Natural killer cell (primary cell): ENCODE measurements around the gene NELFCD. TPM values are rescaled to one million over a fixed set of nuclear protein-coding genes. Genes with fewer than 3 reads are reported as not detected.

Experiments
- ATAC-seq, 3 donors: fragments of 150-1000 bp in 2 of 3; fragments of 200-7000 bp in 1 of 3; cut with Tn5 transposase; 1 replicate in 1 of 3; 2 replicates in 2 of 3; pipeline ENCODE4 v1.10.0; 2021; ENCODE audit warnings: mild to moderate bottlenecking in 2 of 3, moderate library complexity in 2 of 3
- DNase-seq, 2 donors: peaks; one replicate each; pipeline versions ENCODE4 v3.0.0 to v3.0.0-alpha.2; 2013 to 2021; ENCODE audit warnings: mixed read lengths in 1 of 2
- H3K27ac ChIP-seq: one replicate; pipeline ENCODE4 v1.5.1; 2013; ENCODE audit warnings: mild to moderate bottlenecking, low read length
- H3K27me3 ChIP-seq: one replicate; pipeline ENCODE4 v1.6.1; 2013; ENCODE audit warnings: low read length; ENCODE audit not compliant: control insufficient read depth, insufficient read depth
- H3K36me3 ChIP-seq: one replicate; pipeline ENCODE4 v1.6.1; 2013; ENCODE audit warnings: low read length; ENCODE audit not compliant: control insufficient read depth, insufficient read depth
- H3K4me1 ChIP-seq: one replicate; pipeline ENCODE4 v1.6.1; 2013; ENCODE audit warnings: low read length; ENCODE audit not compliant: control insufficient read depth, insufficient read depth
- H3K4me3 ChIP-seq: one replicate; pipeline ENCODE4 v1.5.1; 2013; ENCODE audit warnings: low read length
- H3K9me3 ChIP-seq: one replicate; pipeline ENCODE4 v1.6.1; 2013; ENCODE audit warnings: low read length; ENCODE audit not compliant: control insufficient read depth, insufficient read depth
- H3K27ac Mint-ChIP-seq, 2 donors: one replicate each; pipeline ENCODE4 v1.8.0; 2022; ENCODE audit warnings: mild to moderate bottlenecking in 2 of 2, mixed read lengths in 2 of 2, moderate library complexity in 1 of 2
- H3K27me3 Mint-ChIP-seq, 2 donors: one replicate each; pipeline ENCODE4 v1.8.0; 2022; ENCODE audit warnings: low read depth in 2 of 2, mixed read lengths in 2 of 2
- H3K36me3 Mint-ChIP-seq: one replicate; pipeline ENCODE4 v1.8.0; 2022; ENCODE audit warnings: mixed read lengths
- H3K4me1 Mint-ChIP-seq, 2 donors: one replicate each; pipeline ENCODE4 v1.8.0; 2022; ENCODE audit warnings: mixed read lengths in 2 of 2
- H3K4me3 Mint-ChIP-seq: one replicate; pipeline ENCODE4 v1.8.0; 2022; ENCODE audit warnings: mild to moderate bottlenecking, moderate library complexity, mixed read lengths
- H3K9me3 Mint-ChIP-seq, 2 donors: one replicate each; pipeline ENCODE4 v1.8.0; 2022; ENCODE audit warnings: mixed read lengths in 2 of 2
- WGBS: methylation state at CpG from one replicate; pipeline ENCODE4 v1.1.7; 2013; ENCODE audit warnings: missing lambda C conversion rate; ENCODE audit not compliant: insufficient coverage; 5-methylcytosine and 5-hydroxymethylcytosine counted together
- intact Hi-C: fragments of 100-400 bp; cut with micrococcal nuclease; formaldehyde crosslinking; loops from one replicate; pipeline ENCODE4 v1.14.2; 2022
- total RNA-seq, 4 donors: library from RNA; stranded (reverse); fragments of 120-200 nt in 1 of 4; gene quantifications; one replicate each; pipeline versions ENCODE4 v1.2.3 to v1.2.4, GENCODE V29; 2013 to 2022
- TF ChIP-seq, protein P1 (sequence below): fragments of 200-600 bp; IDR thresholded peaks from one replicate; pipeline ENCODE4 v1.8.0; 2022; ENCODE audit warnings: antibody characterized with exemption

NELFCD gene
- total RNA-seq, 3 donors from 2014 or later (not counting 1 experiment from before 2014, with no cell fraction given), result 75.7 to 105 (median 92.6) TPM

DNA sequence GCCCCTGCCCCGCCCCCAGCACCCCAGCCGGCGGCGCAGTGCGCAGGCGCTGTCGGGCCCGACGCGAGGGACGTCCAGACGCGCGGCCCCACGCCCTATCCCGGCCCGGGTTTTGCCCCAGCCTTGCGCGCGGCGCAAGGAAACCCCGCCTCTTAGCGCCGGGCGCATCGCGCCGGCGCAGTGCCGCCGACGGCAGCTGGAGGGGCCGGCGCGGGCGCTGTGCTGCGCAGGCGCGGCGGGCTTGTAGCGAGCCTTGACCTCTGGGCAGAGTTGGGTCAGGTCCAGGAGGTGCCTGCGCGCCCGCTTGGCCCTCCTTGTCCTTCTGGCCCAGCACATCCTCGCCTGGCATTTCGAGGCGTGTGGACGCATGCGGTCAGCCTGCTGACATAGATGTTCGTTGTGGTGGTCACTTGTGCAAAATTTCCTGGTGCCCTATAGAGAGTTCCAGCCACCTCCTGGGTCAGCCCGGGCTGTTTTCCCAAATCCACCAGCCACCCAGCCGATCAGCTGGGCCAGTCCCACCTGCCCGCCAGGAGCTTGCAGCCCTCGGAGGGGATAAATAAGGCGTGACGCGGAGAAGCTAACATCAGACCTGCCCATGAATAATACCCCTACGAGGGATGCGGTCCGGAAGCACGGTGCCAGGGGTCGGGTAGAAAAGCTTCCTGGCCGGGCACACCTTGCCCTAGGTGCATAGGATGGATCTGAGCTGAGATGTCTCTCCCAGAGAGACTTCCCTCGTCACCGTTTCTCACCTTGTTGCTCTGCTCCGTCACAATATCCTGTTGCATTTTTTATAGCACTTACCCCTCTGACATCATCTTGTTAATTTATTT lies 62.0 kb downstream of the NELFCD start:
- Histone ChIP-seq H3K4me3 (peak overlapping the region; percentile 70), H3K4me1 (peaks cover 28% of the 10 kb centered on the region), H3K9me3 (no peaks in the 10 kb centered on the region), H3K36me3 (peaks cover 3% of the 10 kb centered on the region), H3K27ac (peak overlapping the region; percentile 85), H3K27me3 (no peaks in the 10 kb centered on the region)
- Mint-ChIP-seq H3K27me3 (peaks cover 0 to 3% of the 10 kb centered on the region in 2 donors), H3K4me1 (peaks cover 33 to 35% of the 10 kb centered on the region in 2 donors), H3K36me3 (no peaks in the 10 kb centered on the region), H3K4me3 (peak overlapping the region; percentile 91), H3K9me3 (no peaks in the 10 kb centered on the region), H3K27ac (peak overlapping the region; percentile 84 to 87)
- 17% methylated on average over 66 of the region's 66 CpGs for WGBS
- TF ChIP-seq, protein P1, sequence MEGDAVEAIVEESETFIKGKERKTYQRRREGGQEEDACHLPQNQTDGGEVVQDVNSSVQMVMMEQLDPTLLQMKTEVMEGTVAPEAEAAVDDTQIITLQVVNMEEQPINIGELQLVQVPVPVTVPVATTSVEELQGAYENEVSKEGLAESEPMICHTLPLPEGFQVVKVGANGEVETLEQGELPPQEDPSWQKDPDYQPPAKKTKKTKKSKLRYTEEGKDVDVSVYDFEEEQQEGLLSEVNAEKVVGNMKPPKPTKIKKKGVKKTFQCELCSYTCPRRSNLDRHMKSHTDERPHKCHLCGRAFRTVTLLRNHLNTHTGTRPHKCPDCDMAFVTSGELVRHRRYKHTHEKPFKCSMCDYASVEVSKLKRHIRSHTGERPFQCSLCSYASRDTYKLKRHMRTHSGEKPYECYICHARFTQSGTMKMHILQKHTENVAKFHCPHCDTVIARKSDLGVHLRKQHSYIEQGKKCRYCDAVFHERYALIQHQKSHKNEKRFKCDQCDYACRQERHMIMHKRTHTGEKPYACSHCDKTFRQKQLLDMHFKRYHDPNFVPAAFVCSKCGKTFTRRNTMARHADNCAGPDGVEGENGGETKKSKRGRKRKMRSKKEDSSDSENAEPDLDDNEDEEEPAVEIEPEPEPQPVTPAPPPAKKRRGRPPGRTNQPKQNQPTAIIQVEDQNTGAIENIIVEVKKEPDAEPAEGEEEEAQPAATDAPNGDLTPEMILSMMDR, result no peak
- ATAC-seq, result peak; percentile 93 to 99 (median 96)
- intact Hi-C loops, result loop anchor here (1.0 to 2.0 kb wide), 2 partner anchors 11 to 152 kb away; partner anchors contain the start of gene ATP5F1E
- DNase-seq, result peak; percentile 93 to 97

DNA sequence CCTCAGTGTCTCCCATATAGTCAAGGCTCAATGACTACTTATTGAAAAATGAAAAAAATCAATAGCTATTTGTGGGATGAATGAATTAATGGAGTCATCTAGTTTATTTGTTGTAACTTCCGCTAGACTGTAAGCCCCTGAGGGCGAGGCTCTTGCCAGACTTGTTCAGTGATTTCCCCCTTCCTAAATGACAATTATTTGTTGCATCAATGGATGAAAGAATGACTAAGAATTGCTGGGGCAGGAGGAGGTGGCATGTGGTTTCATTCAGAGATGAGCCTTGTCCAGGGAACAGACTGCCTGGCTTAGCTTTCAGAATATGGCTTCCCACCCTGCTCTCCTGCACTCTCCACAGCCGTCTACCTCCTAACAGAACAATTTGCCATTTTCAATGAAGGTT lies 62.6 kb downstream of the NELFCD start:
- Histone ChIP-seq H3K27ac (peak overlapping the region; percentile 41), H3K27me3 (no peaks in the 10 kb centered on the region), H3K4me1 (peaks cover 28% of the 10 kb centered on the region), H3K9me3 (no peaks in the 10 kb centered on the region), H3K4me3 (no peak overlapping the region), H3K36me3 (no peaks in the 10 kb centered on the region)
- Mint-ChIP-seq H3K4me1 (peaks cover 33 to 35% of the 10 kb centered on the region in 2 donors), H3K27me3 (peaks cover 0 to 4% of the 10 kb centered on the region in 2 donors), H3K4me3 (peak overlapping the region; percentile 88), H3K9me3 (no peaks in the 10 kb centered on the region), H3K27ac (peak overlapping the region; percentile 84 to 87), H3K36me3 (no peaks in the 10 kb centered on the region)
- peak in 1 of 2 donors; percentile 54 for DNase-seq
- intact Hi-C loops, result loop anchor here (2.0 kb wide), 1 partner anchor 153 kb away; no protein-coding TSS in a partner anchor
- TF ChIP-seq, protein P1, result no peak
- WGBS, result 60% methylated on average over 1 of the region's 3 CpGs
- no peak for ATAC-seq

DNA sequence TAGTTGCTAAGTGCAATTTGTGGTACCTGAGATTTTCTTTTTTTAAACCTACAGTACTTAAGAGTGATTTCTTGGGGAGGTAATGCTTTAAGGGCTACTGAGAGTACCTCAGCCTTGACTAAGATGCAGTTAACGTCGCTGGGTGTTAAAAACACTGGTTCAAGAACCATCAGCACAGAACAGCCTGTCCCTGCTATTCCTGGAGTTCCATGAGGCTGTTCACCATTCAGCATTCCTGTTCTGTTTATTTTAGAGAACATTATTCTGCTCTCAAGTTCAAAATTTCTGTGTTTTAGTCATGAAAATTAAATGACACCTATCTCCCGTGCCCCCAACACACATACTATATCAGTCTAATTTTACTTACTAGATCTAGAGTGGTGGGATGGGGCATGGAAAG lies 63.2 kb downstream of the NELFCD start:
- intact Hi-C loops, result no loop called here
- Mint-ChIP-seq H3K4me3 (no peak overlapping the region), H3K9me3 (no peaks in the 10 kb centered on the region), H3K36me3 (no peaks in the 10 kb centered on the region), H3K4me1 (peaks cover 33 to 35% of the 10 kb centered on the region in 2 donors), H3K27me3 (peaks cover 0 to 5% of the 10 kb centered on the region in 2 donors), H3K27ac (peak overlapping the region; percentile 84 to 87)
- no peaks in the 10 kb centered on the region for H3K36me3 ChIP-seq
- ATAC-seq, result no peak
- peaks cover 28% of the 10 kb centered on the region for H3K4me1 ChIP-seq
- WGBS, result 64% methylated on average over 2 of the region's 3 CpGs
- no peak for DNase-seq
- peak overlapping the region; percentile 41 for H3K27ac ChIP-seq
- no peak overlapping the region for H3K4me3 ChIP-seq
- TF ChIP-seq, protein P1, result no peak
- no peaks in the 10 kb centered on the region for H3K27me3 ChIP-seq
- no peaks in the 10 kb centered on the region for H3K9me3 ChIP-seq

Other genes with a start within 250 kb of the NELFCD start
- gene GNAS-AS1, start 130.4 kb upstream of the NELFCD start, total RNA-seq, result under 1 TPM in 2 of 3 donors, not detected in 1; 0.60 to 0.66 TPM
- 100 to 1,000 TPM; 530 to 823 (median 582) TPM for gene GNAS, start 128.5 kb upstream of the NELFCD start, total RNA-seq
- 10 to 100 TPM; 30.5 to 52.5 (median 42.3) TPM for gene CTSZ, start 26.0 kb downstream of the NELFCD start, total RNA-seq
- gene TUBB1, start 38.2 kb downstream of the NELFCD start, total RNA-seq, result 10 to 100 TPM in 2 of 3 donors, 1 to 10 TPM in 1; 4.3 to 46.9 (median 18.8) TPM
- 10 to 100 TPM; 45.9 to 58.0 (median 50.8) TPM for gene ATP5F1E, start 51.1 kb downstream of the NELFCD start, total RNA-seq
- gene PRELID3B, start 61.5 kb downstream of the NELFCD start, total RNA-seq, result 10 to 100 TPM; 49.3 to 51.6 (median 51.4) TPM
- gene ZNF831, start 182.6 kb downstream of the NELFCD start, total RNA-seq, result 10 to 100 TPM; 24.8 to 42.0 (median 40.2) TPM